Measurements from ENCODE around the gene DPP10. TPM values are rescaled to one million over a fixed set of nuclear protein-coding genes. Genes with fewer than 3 reads are reported as not detected.
"Not testable (repeated sequence)": the region's sequence is repeated elsewhere in the genome, so short reads cannot be mapped to it uniquely, and the experiment has no call there.

DPP10 gene
- total RNA-seq, 4 donors from 2014 or later: 3.3 to 6.6 (median 4.7) TPM

DNA sequence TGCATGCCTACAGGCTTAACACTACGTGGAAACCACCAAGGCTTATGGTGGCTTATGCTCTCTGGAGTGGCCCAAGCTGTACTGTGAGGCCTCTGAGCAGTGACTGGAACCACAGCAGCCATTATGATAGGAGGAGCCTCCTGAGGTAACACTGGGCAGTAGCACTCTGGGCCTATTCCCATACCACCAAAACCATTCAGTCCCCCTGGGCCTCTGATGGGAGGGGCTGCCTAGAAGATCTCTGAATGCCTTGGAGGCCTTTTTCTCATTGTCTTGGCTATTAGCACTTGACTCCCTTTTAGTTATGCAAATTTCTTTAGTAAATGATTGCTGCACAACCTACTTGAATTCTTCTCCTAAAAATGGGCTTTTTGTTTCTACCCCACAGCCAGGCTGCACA, 985.0 kb downstream of the DPP10 start:
- TF ChIP-seq, protein P1, sequence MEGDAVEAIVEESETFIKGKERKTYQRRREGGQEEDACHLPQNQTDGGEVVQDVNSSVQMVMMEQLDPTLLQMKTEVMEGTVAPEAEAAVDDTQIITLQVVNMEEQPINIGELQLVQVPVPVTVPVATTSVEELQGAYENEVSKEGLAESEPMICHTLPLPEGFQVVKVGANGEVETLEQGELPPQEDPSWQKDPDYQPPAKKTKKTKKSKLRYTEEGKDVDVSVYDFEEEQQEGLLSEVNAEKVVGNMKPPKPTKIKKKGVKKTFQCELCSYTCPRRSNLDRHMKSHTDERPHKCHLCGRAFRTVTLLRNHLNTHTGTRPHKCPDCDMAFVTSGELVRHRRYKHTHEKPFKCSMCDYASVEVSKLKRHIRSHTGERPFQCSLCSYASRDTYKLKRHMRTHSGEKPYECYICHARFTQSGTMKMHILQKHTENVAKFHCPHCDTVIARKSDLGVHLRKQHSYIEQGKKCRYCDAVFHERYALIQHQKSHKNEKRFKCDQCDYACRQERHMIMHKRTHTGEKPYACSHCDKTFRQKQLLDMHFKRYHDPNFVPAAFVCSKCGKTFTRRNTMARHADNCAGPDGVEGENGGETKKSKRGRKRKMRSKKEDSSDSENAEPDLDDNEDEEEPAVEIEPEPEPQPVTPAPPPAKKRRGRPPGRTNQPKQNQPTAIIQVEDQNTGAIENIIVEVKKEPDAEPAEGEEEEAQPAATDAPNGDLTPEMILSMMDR (IDR thresholded peaks at IDR 0.05): no peak
- TF ChIP-seq EP300 (IDR thresholded peaks at IDR 0.05) (no peak), POLR2AphosphoS5 (IDR thresholded peaks at IDR 0.05) (no peak), POLR2A (IDR thresholded peaks at IDR 0.05; ENCODE audit: low read depth) (no peak)
- Histone ChIP-seq H3K27me3 (no peaks in the 10 kb centered on the region), H3K27ac (replicated peaks in 1 of 4) (no peak overlapping the region), H3K4me1 (no peaks in the 10 kb centered on the region), H3K9me3 (peaks cover 0 to 11% (median 5%) of the 10 kb centered on the region in 4 donors), H3K4me3 (no peak overlapping the region), H3K36me3 (no peaks in the 10 kb centered on the region)
- no peak for DNase-seq (ENCODE audit: extremely low spot score)
- WGBS: 83% methylated on average over 1 of the region's 1 CpG
- intact Hi-C loops (cut with DNase I): no loop called here

DNA sequence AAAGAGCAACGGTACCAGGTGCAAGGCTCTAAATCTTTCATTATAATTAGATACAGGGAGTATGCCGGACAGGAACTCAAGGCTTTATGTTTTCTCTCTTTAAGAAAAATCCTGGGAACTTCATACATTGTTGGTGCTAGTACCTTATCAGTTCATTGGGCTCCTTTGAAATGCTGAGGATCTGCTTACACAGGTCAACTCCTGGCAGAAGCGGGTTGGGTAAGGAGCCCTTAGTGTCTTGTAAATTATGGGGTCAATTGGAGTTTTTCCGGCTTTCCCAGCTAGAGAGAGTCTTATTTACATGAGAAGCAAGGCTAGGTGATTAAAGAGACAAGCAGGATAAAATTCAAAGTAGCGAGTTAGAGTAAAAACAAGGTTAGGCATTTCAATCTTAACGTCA, 998.3 kb downstream of the DPP10 start:
- H3K27ac ChIP-seq (replicated peaks in 1 of 4); H3K36me3 ChIP-seq; H3K4me3 ChIP-seq; DNase-seq (ENCODE audit: extremely low spot score); H3K4me1 ChIP-seq; H3K27me3 ChIP-seq; H3K9me3 ChIP-seq; intact Hi-C loops (cut with DNase I): not testable (repeated sequence)
- 50% methylated on average over 6 of the region's 6 CpGs for WGBS

DNA sequence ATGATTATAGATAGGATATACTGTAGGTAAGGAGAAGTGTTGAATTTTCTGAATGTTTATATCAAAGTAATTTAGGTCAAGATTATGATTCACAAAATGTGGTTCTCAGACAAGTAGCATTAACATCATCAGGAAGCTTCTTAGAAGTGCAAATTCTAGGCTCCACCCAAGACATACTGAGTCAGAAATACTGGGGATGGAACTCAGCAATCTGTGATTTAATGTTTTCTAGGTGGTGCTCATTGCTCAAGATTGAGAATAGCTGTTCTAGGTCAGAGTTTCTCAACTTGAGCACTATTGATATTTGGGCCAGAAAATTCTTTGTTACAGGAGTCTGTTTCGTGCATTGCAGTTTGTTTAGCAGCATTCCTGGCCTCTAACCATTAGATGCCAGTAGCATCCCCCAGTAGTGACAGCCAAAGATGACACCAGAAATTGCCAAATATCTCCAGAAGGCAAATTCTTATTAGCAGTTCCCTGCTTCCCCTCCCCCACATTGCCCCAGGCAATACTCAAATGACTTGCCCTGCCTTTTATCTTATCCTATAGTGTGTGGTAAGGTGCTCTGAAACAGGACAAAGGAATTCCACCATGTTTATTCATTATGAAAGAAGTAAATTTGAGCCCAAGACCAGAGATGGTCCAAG, 1001.2 kb downstream of the DPP10 start:
- DNase-seq (ENCODE audit: extremely low spot score): no peak
- intact Hi-C loops (cut with DNase I): no loop called here
- 92% methylated on average over 1 of the region's 1 CpG for WGBS
- no peaks in the 10 kb centered on the region for H3K27me3 ChIP-seq
- TF ChIP-seq, protein P1 (IDR thresholded peaks at IDR 0.05): no peak
- TF ChIP-seq POLR2AphosphoS5 (IDR thresholded peaks at IDR 0.05) (no peak), EP300 (IDR thresholded peaks at IDR 0.05) (no peak), POLR2A (IDR thresholded peaks at IDR 0.05; ENCODE audit: low read depth) (no peak)
- no peak overlapping the region for H3K27ac ChIP-seq (replicated peaks in 1 of 4)
- no peak overlapping the region for H3K4me3 ChIP-seq
- no peaks in the 10 kb centered on the region for H3K36me3 ChIP-seq
- no peaks in the 10 kb centered on the region for H3K4me1 ChIP-seq
- no peaks in the 10 kb centered on the region for H3K9me3 ChIP-seq

DNA sequence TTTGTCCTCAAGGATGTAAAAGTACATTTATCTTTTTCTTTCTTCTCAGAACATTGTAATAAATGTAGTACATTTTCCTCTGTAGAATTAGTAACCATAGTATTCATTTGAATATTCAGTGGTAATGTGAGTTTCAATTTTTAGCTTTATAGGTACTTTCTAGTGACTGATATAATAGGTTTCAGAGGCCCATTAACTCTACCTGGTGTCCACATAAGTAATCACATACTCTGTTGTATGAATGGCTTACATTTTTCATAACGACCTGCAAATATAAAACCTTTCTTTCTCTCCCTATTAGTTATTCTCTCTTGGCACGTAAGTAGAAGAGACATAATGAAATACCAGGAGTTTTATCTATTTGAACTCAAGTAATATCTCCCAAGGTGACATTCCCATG, 1017.6 kb downstream of the DPP10 start:
- H3K27me3 ChIP-seq: no peaks in the 10 kb centered on the region
- TF ChIP-seq POLR2AphosphoS5 (IDR thresholded peaks at IDR 0.05): no peak
- TF ChIP-seq, protein P1 (IDR thresholded peaks at IDR 0.05): no peak
- TF ChIP-seq EP300 (IDR thresholded peaks at IDR 0.05): no peak
- TF ChIP-seq POLR2A (IDR thresholded peaks at IDR 0.05; ENCODE audit: low read depth): no peak
- no peaks in the 10 kb centered on the region for H3K36me3 ChIP-seq
- no peak overlapping the region for H3K27ac ChIP-seq (replicated peaks in 1 of 4)
- peaks cover 0 to 5% (median 1%) of the 10 kb centered on the region in 4 donors for H3K9me3 ChIP-seq
- no peak overlapping the region for H3K4me3 ChIP-seq
- intact Hi-C loops (cut with DNase I): no loop called here
- WGBS: 76% methylated on average over 2 of the region's 2 CpGs
- H3K4me1 ChIP-seq: no peaks in the 10 kb centered on the region
- DNase-seq (ENCODE audit: extremely low spot score): no peak

DNA sequence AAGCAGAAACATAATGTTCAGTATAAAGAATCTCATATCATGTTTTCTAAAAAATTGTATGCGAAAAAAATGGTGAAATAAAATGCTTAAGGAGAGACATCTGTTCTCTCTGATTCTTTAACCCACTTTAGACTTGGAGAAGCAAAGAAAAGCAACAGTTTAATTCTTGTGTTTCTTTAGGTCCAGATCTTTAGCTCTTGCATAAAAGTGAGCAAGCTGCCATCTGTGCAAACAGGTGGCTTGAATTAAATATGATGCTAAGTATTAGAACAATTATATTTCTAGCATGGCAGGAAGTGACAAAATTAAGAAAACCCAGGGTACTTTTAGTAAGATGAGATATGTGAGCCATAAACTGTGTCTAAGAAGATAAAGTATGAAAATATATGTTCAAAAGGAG, 1038.3 kb downstream of the DPP10 start:
- no peaks in the 10 kb centered on the region for H3K4me1 ChIP-seq

More for the DNA sequence above, 1038.3 kb downstream of the DPP10 start:
- DNase-seq (ENCODE audit: extremely low spot score): no peak
- WGBS: 71% methylated on average over 1 of the region's 1 CpG
- Histone ChIP-seq H3K27ac (replicated peaks in 1 of 4) (no peak overlapping the region), H3K27me3 (no peaks in the 10 kb centered on the region), H3K36me3 (no peaks in the 10 kb centered on the region), H3K4me3 (no peak overlapping the region), H3K9me3 (no peaks in the 10 kb centered on the region)
- TF ChIP-seq POLR2A (IDR thresholded peaks at IDR 0.05; ENCODE audit: low read depth) (no peak), EP300 (IDR thresholded peaks at IDR 0.05) (no peak), POLR2AphosphoS5 (IDR thresholded peaks at IDR 0.05) (no peak)
- TF ChIP-seq, protein P1 (IDR thresholded peaks at IDR 0.05): no peak
- intact Hi-C loops (cut with DNase I): no loop called here

Data from esophagus muscularis mucosa (tissue), 4 donors.